Measurements from ENCODE around the gene TECPR1. TPM values are rescaled to one million over a fixed set of nuclear protein-coding genes. Genes with fewer than 3 reads are reported as not detected.

TECPR1 gene
- total RNA-seq, 1 donor from 2014 or later, result 50.1 TPM

GRCh38 chr7:98229441-98229840, 22.6 kb downstream of the TECPR1 start:
- ATAC-seq (no peak), DNase-seq (no peak)
- Histone ChIP-seq H3K4me3 (no peak overlapping the region), H3K27ac (no peak overlapping the region), H3K36me3 (peaks cover 85% of the 10 kb centered on the region), H3K9me3 (no peaks in the 10 kb centered on the region), H3K27me3 (ENCODE audit: low read depth) (no peaks in the 10 kb centered on the region), H3K4me1 (no peaks in the 10 kb centered on the region)
- intact Hi-C loops (cut with DNase I), result no loop called here
- TF ChIP-seq, protein P1, sequence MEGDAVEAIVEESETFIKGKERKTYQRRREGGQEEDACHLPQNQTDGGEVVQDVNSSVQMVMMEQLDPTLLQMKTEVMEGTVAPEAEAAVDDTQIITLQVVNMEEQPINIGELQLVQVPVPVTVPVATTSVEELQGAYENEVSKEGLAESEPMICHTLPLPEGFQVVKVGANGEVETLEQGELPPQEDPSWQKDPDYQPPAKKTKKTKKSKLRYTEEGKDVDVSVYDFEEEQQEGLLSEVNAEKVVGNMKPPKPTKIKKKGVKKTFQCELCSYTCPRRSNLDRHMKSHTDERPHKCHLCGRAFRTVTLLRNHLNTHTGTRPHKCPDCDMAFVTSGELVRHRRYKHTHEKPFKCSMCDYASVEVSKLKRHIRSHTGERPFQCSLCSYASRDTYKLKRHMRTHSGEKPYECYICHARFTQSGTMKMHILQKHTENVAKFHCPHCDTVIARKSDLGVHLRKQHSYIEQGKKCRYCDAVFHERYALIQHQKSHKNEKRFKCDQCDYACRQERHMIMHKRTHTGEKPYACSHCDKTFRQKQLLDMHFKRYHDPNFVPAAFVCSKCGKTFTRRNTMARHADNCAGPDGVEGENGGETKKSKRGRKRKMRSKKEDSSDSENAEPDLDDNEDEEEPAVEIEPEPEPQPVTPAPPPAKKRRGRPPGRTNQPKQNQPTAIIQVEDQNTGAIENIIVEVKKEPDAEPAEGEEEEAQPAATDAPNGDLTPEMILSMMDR (IDR thresholded peaks at IDR 0.05), result no peak

DNA sequence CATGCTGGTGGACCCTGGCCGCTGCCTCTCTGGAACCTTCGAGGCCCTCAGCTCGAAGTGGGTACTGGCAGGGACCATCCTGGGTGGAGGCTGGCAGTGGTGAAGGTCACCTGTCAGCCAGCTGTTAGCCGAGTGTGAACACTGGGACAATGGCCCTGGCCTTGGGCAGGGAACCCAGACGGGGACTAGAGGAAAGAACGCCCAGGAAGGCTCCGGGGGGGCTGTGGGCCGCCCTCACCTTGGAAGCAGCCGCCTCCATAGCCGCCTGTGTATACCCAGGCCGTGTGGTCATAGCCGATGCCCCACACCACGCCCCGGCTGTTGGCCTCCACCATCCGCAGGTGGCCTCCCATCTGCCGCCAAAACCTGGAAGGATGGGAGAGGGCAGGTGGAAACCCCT, 23.2 kb downstream of the TECPR1 start:
- no peak for DNase-seq
- intact Hi-C loops (cut with DNase I), result no loop called here
- no peak for ATAC-seq
- Histone ChIP-seq H3K4me3 (no peak overlapping the region), H3K9me3 (no peaks in the 10 kb centered on the region), H3K27ac (no peak overlapping the region), H3K27me3 (ENCODE audit: low read depth) (no peaks in the 10 kb centered on the region), H3K36me3 (peaks cover 89% of the 10 kb centered on the region), H3K4me1 (no peaks in the 10 kb centered on the region)
- TF ChIP-seq, protein P1 (IDR thresholded peaks at IDR 0.05), result no peak

GRCh38 chr7:98227939-98228338, 24.1 kb downstream of the TECPR1 start:
- TF ChIP-seq, protein P1 (IDR thresholded peaks at IDR 0.05), result no peak
- Histone ChIP-seq H3K27ac (no peak overlapping the region), H3K27me3 (ENCODE audit: low read depth) (no peaks in the 10 kb centered on the region), H3K4me3 (no peak overlapping the region), H3K9me3 (no peaks in the 10 kb centered on the region), H3K36me3 (peaks cover 86% of the 10 kb centered on the region), H3K4me1 (no peaks in the 10 kb centered on the region)
- intact Hi-C loops (cut with DNase I), result no loop called here
- DNase-seq (no peak), ATAC-seq (no peak)

- no peaks in the 10 kb centered on the region for H3K27me3 ChIP-seq (ENCODE audit: low read depth)
- intact Hi-C loops (cut with DNase I), result no loop called here
- H3K9me3 ChIP-seq, result no peaks in the 10 kb centered on the region
- DNase-seq, result peak; percentile 32
- H3K4me3 ChIP-seq, result no peak overlapping the region
- no peak overlapping the region for H3K27ac ChIP-seq
- peaks cover 91% of the 10 kb centered on the region for H3K36me3 ChIP-seq
- no peak for ATAC-seq
- no peaks in the 10 kb centered on the region for H3K4me1 ChIP-seq
- TF ChIP-seq, protein P1 (IDR thresholded peaks at IDR 0.05), result no peak
These were observed 26.0 kb downstream of the TECPR1 start for GRCh38 chr7:98225913-98226614.

- no peak overlapping the region for H3K4me3 ChIP-seq
- intact Hi-C loops (cut with DNase I), result no loop called here
- H3K4me1 ChIP-seq, result no peaks in the 10 kb centered on the region
- no peaks in the 10 kb centered on the region for H3K9me3 ChIP-seq
- ATAC-seq, result no peak
- H3K27ac ChIP-seq, result no peak overlapping the region
- no peaks in the 10 kb centered on the region for H3K27me3 ChIP-seq (ENCODE audit: low read depth)
- peaks cover 88% of the 10 kb centered on the region for H3K36me3 ChIP-seq
- TF ChIP-seq, protein P1 (IDR thresholded peaks at IDR 0.05), result no peak
- DNase-seq, result peak; percentile 39
These were observed 27.3 kb downstream of the TECPR1 start for GRCh38 chr7:98224701-98225181.
